HEK293 (cell line): ENCODE data around the gene FAM124B.

Experiments used
- CTCF ChIA-PET: fragments of 350-600 bp; formaldehyde crosslinking; extraction: SDS; loops from one replicate; lab custom pipeline; 2021; ENCODE audit warnings: antibody characterized with exemption; lab: Yijun Ruan, JAX
- POLR2A ChIA-PET: fragments of 300-600 bp; formaldehyde crosslinking; extraction: SDS; loops from one replicate; lab custom pipeline; 2020; ENCODE audit warnings: antibody characterized with exemption, inconsistent platforms; lab: Yijun Ruan, JAX
- H3K27ac ChIP-seq: fragments of 200-500 bp; sonication (Bioruptor generic); 2 replicates; pipeline ENCODE4 v1.5.1; 2014; ENCODE audit warnings: low read depth, low read length, control low read depth, inconsistent platforms; ENCODE audit errors: extremely low read depth
- H3K36me3 ChIP-seq, 2 experiments: fragments of 200-500 bp in 1 of 2; sonication (Bioruptor generic) in 1 of 2; 1 replicate in 1 of 2; 2 replicates in 1 of 2; pipeline ENCODE4 v1.5.1; 2014 to 2017; ENCODE audit warnings: inconsistent platforms in 2 of 2, low read length in 2 of 2; ENCODE audit not compliant: control insufficient read depth in 2 of 2, insufficient read depth in 1 of 2
- H3K4me1 ChIP-seq: fragments of 200-500 bp; sonication (Bioruptor generic); 2 replicates; pipeline ENCODE4 v1.5.1; 2014; ENCODE audit warnings: mild to moderate bottlenecking, low read length, inconsistent platforms; ENCODE audit not compliant: control insufficient read depth, insufficient read depth
- H3K4me3 ChIP-seq: 2 replicates; pipeline ENCODE4 v1.5.1; 2011; ENCODE audit warnings: low read depth, mild to moderate bottlenecking, control low read depth, low read length, moderate library complexity
- H3K9me3 ChIP-seq: fragments of 200-500 bp; sonication (Bioruptor generic); 2 replicates; pipeline ENCODE4 v1.5.1; 2014; ENCODE audit warnings: low read depth, low read length, inconsistent platforms; ENCODE audit not compliant: control insufficient read depth, insufficient read depth
- GLI2 ChIP-seq: fragments of 450-650 bp; formaldehyde crosslinking; IDR thresholded peaks from 2 replicates; pipeline ENCODE4; 2017; ENCODE audit warnings: missing biosample characterization, missing genetic modification characterization, low read depth, borderline replicate concordance
- HOXA7 ChIP-seq: sonication (generic); formaldehyde crosslinking; IDR thresholded peaks from 2 replicates; pipeline ENCODE4 v1.8.1; 2022; ENCODE audit warnings: missing genetic modification reagents, borderline replicate concordance
- IKZF3 ChIP-seq: fragments of 450-650 bp; IDR thresholded peaks from 2 replicates; pipeline ENCODE4 v1.5.0; 2018; ENCODE audit warnings: missing biosample characterization, mild to moderate bottlenecking, missing genetic modification characterization, moderate library complexity
- MYNN ChIP-seq: fragments of 450-650 bp; formaldehyde crosslinking; IDR thresholded peaks from 2 replicates; pipeline ENCODE4 v1.5.1; 2016; ENCODE audit warnings: missing biosample characterization, missing genetic modification characterization, borderline replicate concordance
- OSR2 ChIP-seq: fragments of 450-650 bp; formaldehyde crosslinking; IDR thresholded peaks from 2 replicates; pipeline ENCODE4 v1.5.1; 2016; ENCODE audit warnings: missing biosample characterization, missing genetic modification characterization
- RBAK ChIP-seq: fragments of 450-650 bp; formaldehyde crosslinking; IDR thresholded peaks from 2 replicates; pipeline ENCODE4 v1.5.1; 2016; ENCODE audit warnings: missing biosample characterization, missing genetic modification characterization
- TRIM28 ChIP-seq: IDR thresholded peaks from 2 replicates; pipeline ENCODE4 v1.6.1; 2011; ENCODE audit warnings: low read length, control low read depth, borderline replicate concordance
- YY1 ChIP-seq: fragments of 450-650 bp; formaldehyde crosslinking; IDR thresholded peaks from 2 replicates; pipeline ENCODE4 v1.5.1; 2018; ENCODE audit warnings: missing biosample characterization, missing genetic modification characterization
- ZNF174 ChIP-seq: fragments of 450-650 bp; formaldehyde crosslinking; IDR thresholded peaks from 2 replicates; pipeline ENCODE4 v1.5.0; 2017; ENCODE audit warnings: missing biosample characterization, mild to moderate bottlenecking, missing genetic modification characterization
- ZNF292 ChIP-seq: fragments of 450-650 bp; formaldehyde crosslinking; IDR thresholded peaks from 2 replicates; pipeline ENCODE4 v1.5.1; 2016; ENCODE audit warnings: low read depth, missing biosample characterization, missing genetic modification characterization, borderline replicate concordance
- ZNF341 ChIP-seq: fragments of 450-650 bp; formaldehyde crosslinking; IDR thresholded peaks from 2 replicates; pipeline ENCODE4; 2016; ENCODE audit warnings: low read depth, missing biosample characterization, missing genetic modification characterization
- ZNF561 ChIP-seq: fragments of 450-650 bp; IDR thresholded peaks from 2 replicates; pipeline ENCODE4 v1.5.1; 2018; ENCODE audit warnings: missing biosample characterization, missing genetic modification characterization, borderline replicate concordance
- ZNF624 ChIP-seq: fragments of 450-650 bp; formaldehyde crosslinking; IDR thresholded peaks from 2 replicates; pipeline ENCODE4 v1.5.1; 2017; ENCODE audit warnings: missing biosample characterization, missing genetic modification characterization
- ZNF677 ChIP-seq: fragments of 450-650 bp; IDR thresholded peaks from 2 replicates; pipeline ENCODE4 v1.5.0; 2018; ENCODE audit warnings: missing biosample characterization, mild to moderate bottlenecking, missing genetic modification characterization, moderate library complexity
- TF ChIP-seq, protein P1 (sequence below): fragments of 450-650 bp; formaldehyde crosslinking; IDR thresholded peaks from 2 replicates; pipeline ENCODE4 v1.5.1; 2016; ENCODE audit warnings: missing biosample characterization, missing genetic modification characterization
- TF ChIP-seq, protein P2 (sequence below): fragments of 450-650 bp; formaldehyde crosslinking; optimal IDR thresholded peaks from 2 replicates; pipeline ENCODE3; 2016; ENCODE audit warnings: missing biosample characterization, mild to moderate bottlenecking, missing genetic modification characterization
- TF ChIP-seq, protein P3 (sequence below): fragments of 450-650 bp; formaldehyde crosslinking; conservative IDR thresholded peaks from 2 replicates; pipeline ENCODE4 v1.5.1; 2016; ENCODE audit warnings: low read depth, missing biosample characterization, missing genetic modification characterization
- TF ChIP-seq, protein P4 (sequence below): fragments of 450-650 bp; IDR thresholded peaks from 2 replicates; pipeline ENCODE4 v1.5.1; 2018; ENCODE audit warnings: missing biosample characterization, mild to moderate bottlenecking, missing genetic modification characterization
- TF ChIP-seq, protein P5 (sequence below): fragments of 450-650 bp; formaldehyde crosslinking; IDR thresholded peaks from 2 replicates; pipeline ENCODE4 v1.5.0; 2017; ENCODE audit warnings: missing biosample characterization, missing genetic modification characterization, borderline replicate concordance

Gene FAM124B

DNA sequence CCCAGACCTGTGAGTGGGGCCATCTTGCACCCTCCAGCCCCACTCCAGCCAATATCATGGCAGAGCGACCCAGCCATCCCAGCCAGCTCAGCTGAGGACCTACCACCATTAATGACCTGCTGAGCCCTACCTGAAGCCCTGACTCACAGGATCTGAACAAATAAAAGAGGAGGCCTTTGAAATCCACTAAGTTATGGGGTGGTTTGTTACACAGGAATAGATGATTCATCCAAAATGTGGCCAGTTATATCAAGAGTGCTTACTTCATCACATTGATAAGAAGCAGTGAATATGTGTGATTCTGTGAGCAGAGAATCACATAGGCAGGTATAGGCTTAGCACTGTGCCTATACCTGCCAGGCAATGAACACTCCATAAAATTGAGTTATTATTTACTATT lies 34.7 kb upstream of the FAM124B start:
- Histone ChIP-seq H3K9me3 (no peaks in the 10 kb centered on the region), H3K4me1 (no peaks in the 10 kb centered on the region), H3K27ac (no peak overlapping the region), H3K36me3 (no peaks in the 10 kb centered on the region), H3K4me3 (no peak overlapping the region)
- CTCF ChIA-PET, result no interaction called here
- TF ChIP-seq, protein P1, sequence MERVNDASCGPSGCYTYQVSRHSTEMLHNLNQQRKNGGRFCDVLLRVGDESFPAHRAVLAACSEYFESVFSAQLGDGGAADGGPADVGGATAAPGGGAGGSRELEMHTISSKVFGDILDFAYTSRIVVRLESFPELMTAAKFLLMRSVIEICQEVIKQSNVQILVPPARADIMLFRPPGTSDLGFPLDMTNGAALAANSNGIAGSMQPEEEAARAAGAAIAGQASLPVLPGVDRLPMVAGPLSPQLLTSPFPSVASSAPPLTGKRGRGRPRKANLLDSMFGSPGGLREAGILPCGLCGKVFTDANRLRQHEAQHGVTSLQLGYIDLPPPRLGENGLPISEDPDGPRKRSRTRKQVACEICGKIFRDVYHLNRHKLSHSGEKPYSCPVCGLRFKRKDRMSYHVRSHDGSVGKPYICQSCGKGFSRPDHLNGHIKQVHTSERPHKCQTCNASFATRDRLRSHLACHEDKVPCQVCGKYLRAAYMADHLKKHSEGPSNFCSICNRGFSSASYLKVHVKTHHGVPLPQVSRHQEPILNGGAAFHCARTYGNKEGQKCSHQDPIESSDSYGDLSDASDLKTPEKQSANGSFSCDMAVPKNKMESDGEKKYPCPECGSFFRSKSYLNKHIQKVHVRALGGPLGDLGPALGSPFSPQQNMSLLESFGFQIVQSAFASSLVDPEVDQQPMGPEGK (tag by site-specific recombination), result no peak
- no peak for TF ChIP-seq ZNF624 (tag by site-specific recombination)
- TF ChIP-seq HOXA7 (CRISPR knock-in tag), result no peak
- no peak for TF ChIP-seq ZNF677 (tag by site-specific recombination)
- no peak for TF ChIP-seq YY1 (tag by site-specific recombination)
- no peak for TF ChIP-seq OSR2
- TF ChIP-seq, protein P2, sequence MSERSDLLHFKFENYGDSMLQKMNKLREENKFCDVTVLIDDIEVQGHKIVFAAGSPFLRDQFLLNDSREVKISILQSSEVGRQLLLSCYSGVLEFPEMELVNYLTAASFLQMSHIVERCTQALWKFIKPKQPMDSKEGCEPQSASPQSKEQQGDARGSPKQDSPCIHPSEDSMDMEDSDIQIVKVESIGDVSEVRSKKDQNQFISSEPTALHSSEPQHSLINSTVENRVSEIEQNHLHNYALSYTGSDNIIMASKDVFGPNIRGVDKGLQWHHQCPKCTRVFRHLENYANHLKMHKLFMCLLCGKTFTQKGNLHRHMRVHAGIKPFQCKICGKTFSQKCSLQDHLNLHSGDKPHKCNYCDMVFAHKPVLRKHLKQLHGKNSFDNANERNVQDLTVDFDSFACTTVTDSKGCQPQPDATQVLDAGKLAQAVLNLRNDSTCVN (tag by site-specific recombination), result no peak
- no peak for TF ChIP-seq IKZF3
- no peak for TF ChIP-seq GLI2
- TF ChIP-seq, protein P3, sequence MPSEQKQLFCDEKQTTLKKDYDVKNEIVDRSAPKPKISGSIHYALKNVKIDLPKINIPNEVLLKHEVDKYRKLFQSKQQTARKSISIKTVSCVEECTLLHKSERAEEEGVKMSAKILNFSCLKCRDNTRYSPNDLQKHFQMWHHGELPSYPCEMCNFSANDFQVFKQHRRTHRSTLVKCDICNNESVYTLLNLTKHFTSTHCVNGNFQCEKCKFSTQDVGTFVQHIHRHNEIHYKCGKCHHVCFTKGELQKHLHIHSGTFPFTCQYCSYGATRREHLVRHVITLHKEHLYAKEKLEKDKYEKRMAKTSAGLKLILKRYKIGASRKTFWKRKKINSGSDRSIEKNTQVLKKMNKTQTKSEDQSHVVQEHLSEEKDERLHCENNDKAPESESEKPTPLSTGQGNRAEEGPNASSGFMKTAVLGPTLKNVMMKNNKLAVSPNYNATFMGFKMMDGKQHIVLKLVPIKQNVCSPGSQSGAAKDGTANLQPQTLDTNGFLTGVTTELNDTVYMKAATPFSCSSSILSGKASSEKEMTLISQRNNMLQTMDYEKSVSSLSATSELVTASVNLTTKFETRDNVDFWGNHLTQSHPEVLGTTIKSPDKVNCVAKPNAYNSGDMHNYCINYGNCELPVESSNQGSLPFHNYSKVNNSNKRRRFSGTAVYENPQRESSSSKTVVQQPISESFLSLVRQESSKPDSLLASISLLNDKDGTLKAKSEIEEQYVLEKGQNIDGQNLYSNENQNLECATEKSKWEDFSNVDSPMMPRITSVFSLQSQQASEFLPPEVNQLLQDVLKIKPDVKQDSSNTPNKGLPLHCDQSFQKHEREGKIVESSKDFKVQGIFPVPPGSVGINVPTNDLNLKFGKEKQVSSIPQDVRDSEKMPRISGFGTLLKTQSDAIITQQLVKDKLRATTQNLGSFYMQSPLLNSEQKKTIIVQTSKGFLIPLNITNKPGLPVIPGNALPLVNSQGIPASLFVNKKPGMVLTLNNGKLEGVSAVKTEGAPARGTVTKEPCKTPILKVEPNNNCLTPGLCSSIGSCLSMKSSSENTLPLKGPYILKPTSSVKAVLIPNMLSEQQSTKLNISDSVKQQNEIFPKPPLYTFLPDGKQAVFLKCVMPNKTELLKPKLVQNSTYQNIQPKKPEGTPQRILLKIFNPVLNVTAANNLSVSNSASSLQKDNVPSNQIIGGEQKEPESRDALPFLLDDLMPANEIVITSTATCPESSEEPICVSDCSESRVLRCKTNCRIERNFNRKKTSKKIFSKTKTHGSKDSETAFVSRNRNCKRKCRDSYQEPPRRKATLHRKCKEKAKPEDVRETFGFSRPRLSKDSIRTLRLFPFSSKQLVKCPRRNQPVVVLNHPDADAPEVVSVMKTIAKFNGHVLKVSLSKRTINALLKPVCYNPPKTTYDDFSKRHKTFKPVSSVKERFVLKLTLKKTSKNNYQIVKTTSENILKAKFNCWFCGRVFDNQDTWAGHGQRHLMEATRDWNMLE (tag by site-specific recombination), result no peak
- TF ChIP-seq MYNN (tag by site-specific recombination), result no peak
- no peak for TF ChIP-seq ZNF174 (tag by site-specific recombination)
- TF ChIP-seq RBAK (tag by site-specific recombination), result no peak
- no peak for TF ChIP-seq TRIM28
- TF ChIP-seq ZNF341 (tag by site-specific recombination), result no peak
- TF ChIP-seq ZNF292 (tag by site-specific recombination), result no peak
- TF ChIP-seq, protein P4, sequence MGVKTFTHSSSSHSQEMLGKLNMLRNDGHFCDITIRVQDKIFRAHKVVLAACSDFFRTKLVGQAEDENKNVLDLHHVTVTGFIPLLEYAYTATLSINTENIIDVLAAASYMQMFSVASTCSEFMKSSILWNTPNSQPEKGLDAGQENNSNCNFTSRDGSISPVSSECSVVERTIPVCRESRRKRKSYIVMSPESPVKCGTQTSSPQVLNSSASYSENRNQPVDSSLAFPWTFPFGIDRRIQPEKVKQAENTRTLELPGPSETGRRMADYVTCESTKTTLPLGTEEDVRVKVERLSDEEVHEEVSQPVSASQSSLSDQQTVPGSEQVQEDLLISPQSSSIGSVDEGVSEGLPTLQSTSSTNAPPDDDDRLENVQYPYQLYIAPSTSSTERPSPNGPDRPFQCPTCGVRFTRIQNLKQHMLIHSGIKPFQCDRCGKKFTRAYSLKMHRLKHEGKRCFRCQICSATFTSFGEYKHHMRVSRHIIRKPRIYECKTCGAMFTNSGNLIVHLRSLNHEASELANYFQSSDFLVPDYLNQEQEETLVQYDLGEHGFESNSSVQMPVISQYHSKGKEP (tag by site-specific recombination), result no peak
- no peak for TF ChIP-seq ZNF561 (tag by site-specific recombination)
- TF ChIP-seq, protein P5, sequence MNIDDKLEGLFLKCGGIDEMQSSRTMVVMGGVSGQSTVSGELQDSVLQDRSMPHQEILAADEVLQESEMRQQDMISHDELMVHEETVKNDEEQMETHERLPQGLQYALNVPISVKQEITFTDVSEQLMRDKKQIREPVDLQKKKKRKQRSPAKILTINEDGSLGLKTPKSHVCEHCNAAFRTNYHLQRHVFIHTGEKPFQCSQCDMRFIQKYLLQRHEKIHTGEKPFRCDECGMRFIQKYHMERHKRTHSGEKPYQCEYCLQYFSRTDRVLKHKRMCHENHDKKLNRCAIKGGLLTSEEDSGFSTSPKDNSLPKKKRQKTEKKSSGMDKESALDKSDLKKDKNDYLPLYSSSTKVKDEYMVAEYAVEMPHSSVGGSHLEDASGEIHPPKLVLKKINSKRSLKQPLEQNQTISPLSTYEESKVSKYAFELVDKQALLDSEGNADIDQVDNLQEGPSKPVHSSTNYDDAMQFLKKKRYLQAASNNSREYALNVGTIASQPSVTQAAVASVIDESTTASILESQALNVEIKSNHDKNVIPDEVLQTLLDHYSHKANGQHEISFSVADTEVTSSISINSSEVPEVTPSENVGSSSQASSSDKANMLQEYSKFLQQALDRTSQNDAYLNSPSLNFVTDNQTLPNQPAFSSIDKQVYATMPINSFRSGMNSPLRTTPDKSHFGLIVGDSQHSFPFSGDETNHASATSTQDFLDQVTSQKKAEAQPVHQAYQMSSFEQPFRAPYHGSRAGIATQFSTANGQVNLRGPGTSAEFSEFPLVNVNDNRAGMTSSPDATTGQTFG (tag by site-specific recombination), result no peak
- POLR2A ChIA-PET, result no interaction called here
